Stimulated activated CD8-positive, alpha-beta memory T cell treated with anti-CD3 and anti-CD28 coated beads, Interleukin-7, amount 100 ng/mL, for 1 hour (primary cell): Measurements from ENCODE around the gene MCAM.

Source experiments
- DNase-seq, 2 donors: peaks; one replicate each; pipeline ENCODE4 v3.0.0-alpha.2; 2020; ENCODE audit warnings: low read depth in 2 of 2

Gene MCAM

DNA sequence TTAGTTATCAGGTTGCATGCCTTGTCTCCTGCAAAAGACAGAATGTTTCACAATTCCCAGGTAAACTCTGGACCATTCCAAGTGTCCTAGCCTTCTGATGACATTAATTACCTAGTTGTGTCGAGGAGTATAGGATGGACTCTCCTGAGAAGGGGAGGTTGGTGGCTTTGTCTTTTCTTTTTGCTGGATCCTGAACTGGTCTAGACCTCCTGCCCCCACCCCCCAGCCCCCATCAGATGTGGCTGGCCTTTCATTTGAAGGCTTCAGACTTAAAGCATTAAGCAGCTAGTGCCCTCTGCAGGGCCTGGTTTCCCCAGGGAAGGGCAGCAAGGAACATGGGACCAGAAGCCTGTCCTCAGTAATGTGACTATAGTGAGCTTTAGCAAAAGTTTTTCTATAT lies 9.7 kb downstream of the MCAM start:
- DNase-seq, result no peak

DNA sequence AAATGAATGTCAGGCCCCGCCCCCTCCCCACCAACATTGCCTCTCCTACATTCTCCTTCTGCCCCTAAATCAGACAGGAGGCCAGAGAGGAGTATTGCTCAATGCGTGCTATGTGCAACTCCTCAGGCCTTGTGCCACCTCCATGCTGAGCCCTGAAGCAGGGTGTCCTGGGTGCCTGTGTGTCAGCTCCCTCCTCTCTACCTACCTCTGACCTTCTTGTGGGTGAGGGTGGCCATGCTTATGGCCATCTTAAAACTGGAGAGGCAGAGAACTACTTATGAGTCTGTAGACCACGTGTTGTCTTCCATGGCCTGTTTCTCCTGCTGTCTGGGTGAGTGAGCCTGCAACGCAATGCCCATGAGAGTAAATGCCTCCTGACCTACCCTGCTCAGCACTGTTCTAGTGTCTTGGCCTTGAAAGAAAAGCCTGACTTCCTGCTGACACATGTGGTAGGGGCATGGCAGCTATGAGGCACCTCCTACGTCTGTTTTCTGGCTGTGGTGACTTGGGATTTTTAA lies 10.5 kb downstream of the MCAM start:
- DNase-seq, result no peak

DNA sequence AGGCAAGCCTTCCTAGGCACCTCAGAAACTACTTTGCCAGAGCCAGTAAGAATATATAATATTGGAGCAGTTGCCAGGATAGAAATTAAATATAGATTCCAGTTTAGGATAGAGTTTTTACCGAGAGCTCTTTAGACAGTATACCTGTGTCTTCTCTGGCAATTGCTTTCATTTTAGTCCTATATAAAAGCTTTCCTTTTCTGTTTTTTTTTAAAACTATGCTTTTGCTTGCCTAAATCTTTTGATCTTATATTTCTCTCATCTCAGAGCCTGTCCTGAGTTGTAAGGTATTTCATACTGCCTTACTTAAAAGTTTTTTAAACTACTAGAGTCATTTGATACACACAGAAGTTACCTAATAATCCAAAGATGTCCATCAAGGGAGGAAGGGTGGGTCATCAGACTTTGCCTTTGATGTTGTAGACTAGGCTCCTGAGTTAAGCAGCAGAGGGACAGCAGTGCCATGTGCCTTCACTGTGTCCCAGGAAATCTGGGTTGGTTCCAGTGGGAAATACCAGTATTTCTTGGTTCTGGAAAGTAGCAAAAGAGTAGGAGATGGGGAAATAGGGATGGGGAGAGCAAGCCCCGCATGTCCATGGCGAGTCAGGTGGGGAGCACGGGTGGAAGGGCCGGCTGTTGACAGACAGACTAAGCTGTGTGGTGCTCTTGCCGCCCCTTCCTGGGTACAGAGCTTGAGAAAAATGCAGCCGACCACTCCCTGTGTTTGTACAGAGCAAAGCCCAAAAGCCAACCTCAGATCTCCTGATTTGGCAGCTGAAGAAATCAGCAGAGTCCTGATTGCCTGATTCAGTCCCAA lies 11.2 kb downstream of the MCAM start:
- DNase-seq, result no peak

DNA sequence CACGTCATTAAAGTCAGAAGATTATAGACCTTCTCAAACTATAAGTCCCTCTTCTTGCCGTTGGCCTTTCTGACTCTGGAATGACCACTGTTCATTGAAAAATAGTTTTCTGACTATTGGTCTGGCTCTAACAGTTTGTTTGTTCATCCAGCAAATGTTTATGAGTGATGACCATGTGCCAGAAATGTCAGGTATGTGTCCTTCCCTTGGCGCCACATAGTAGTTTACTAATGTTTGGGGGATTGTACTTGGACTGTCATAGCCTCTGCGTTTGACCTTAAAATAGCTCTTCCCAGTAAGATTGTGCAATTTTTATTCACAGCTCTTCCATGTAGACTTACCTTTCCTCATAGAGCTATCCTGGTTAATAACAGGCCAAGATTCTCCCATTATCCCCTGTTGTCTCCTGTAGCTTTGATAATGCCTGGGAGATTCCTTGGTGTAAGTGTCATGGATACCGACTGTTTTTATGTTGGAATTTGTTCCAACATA lies 13.7 kb downstream of the MCAM start:
- no peak for DNase-seq

DNA sequence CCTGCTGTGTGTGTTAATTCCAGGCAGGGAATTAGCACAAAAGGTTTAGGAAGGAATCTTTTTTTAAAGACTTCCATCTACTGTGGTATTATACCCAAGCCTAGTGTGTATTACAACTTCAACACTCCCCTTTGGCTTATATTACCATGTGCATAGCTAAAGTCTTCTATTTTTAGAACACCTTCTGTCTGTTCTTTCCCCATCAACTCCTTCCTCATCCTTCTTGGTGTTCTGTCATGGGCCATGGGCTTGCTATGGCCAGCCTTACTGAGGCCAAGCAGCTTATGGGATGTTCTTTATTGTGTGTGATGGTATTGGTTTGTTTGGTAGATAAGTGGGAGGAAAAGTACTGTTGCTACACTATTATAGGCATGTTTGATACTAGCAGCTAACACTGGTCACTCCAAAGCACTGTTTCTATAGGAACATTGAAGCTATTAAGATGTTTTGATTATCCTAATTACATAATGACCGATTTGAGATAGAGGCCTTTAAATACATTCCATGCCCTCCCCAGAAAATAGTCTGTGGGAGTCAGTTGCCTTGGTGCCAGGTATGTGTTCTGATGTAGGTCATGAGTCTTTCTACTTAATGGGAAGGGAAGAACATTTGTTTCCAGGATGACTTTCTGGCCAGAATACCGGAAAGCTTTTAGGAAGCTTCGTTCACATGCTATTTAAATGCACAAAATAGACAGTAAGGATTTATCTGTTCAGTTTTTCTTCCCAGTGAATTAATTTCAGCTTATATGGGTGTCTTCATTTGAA lies 16.5 kb downstream of the MCAM start:
- DNase-seq, result no peak

DNA sequence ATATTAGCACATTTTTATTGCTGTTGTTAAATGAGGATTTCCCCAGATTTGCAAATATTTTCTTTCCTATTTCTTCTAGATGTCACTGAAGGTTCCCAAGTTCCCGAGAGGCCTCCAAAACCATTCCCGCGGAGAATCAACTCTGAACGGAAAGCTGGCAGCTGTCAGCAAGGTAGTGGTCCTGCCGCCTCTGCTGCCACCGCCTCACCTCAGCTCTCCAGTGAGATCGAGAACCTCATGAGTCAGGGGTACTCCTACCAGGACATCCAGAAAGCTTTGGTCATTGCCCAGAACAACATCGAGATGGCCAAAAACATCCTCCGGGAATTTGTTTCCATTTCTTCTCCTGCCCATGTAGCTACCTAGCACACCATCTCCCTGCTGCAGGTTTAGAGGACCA lies 17.5 kb downstream of the MCAM start:
- no peak for DNase-seq

DNA sequence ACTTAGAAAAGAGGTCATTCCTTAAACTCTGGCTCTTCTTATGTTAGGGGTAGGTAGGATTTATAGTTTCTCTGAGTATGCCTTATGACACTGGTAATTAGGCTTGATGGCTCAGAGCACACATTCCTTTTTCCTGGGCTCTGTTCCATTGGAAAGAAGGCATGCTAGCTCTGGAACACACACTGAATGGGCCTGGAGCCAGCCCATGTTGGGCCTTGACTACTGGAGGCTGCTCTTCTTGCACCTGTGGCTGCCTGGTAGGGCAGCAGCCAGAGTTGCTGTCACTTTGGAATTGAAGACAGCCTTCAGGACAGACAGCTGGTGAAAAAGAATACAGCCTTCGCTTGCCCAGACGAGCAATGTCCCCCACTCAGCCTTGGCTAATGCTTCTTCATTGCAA lies 18.2 kb downstream of the MCAM start:
- no peak for DNase-seq

DNA sequence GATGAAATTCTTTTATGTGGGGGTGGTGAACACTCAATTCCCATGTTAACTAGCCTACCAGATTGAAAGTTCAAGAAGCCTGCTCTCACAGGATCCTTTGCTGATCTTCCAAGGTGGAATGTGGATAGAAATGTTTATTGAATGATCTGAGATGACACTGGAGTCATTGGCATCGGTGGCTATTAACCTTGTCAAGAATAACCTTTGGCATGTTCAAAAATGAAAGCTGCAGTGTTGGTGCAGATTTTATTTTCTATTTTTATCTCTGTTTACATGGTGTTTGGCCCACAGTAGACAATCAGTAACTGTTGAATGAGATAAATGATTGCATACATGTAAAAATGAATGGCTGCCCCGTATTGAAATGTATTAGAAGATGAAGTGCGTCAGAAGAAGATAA lies 19.0 kb downstream of the MCAM start:
- DNase-seq, result no peak

DNA sequence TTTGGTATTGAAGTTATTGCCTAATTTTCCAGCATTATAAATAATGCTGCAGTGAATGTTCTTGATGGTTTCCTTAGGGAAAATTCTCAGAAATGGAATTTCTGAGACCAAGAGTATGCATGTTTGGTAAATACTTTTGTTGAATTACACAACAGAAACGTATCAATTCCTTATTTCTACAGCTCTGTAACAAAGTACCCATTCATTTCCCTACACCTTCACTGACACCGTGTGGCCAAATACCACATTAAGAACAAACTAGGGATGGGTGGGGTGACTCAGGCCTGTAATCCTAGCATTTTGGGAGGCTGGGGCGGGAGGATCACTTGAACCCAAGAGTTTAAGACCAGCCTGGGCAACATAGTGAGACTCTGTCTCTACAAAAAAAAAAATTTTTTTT lies 21.8 kb downstream of the MCAM start:
- DNase-seq, result no peak

DNA sequence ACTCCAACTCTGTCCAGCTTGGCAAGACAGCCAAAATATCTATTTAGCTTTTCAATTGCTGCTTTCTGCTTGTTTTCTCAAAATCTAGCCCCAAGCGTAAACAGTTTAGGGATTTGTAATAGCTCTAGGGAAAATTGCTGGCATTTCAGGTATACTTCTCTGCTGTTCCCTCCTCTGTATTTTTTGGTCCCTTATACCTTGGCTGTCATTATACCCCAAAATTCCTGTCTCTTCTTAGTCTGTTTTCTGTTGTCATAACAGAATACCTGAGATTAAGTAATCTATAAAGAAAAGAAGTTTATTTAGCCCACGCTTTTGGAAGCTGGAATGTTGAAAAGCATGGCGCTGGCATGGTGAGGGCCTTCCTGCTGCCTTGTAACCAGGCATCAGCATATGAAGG lies 23.5 kb downstream of the MCAM start:
- no peak for DNase-seq

DNA sequence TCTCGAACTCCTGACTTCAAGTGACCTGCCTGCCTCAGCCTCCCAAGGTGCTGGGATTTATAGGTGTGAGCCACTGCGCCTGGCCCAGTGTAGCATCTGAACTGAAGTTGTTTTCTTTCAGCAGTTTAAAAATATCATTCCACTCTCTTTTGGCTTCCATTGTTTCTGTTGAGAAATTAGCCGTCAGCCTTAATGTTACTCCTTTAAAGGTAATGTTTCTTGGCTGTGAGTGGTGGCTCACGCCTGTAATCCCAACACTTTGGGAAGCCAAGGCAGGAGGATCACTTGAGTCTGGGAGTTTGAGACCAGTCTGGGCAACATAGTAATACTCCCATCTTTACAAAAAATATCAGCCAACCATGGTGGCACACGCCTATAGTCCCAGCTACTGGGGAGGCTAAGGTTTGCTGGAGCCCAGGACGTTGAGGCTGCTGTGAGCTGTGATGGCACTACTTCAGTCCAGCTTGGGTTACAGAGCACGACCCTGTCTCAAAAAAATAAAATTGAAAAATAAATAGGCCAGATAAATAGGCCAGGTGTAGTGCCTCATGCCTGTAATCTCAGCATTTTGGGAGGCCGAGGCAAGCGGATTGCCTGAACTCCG lies 25.9 kb downstream of the MCAM start:
- DNase-seq, result no peak

DNA sequence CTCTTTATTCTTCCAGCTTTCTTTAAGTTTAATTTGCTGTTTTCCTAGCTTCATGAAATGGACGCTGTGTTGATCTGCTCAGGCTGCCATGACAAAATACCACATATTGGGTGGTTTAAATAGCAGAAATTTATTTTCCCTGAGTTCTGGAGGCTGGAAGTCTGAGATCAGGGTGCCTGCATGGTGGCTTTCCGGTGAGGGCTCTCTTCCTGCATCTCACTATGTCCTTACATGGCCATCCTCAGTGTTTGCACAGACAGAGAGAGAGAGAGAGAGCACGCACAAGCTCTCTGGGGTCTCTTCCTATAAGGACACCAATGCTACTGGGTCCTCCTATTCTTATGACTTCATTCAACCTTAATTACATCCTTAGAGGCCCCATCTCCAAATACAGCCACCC lies 28.7 kb downstream of the MCAM start:
- no peak for DNase-seq

DNA sequence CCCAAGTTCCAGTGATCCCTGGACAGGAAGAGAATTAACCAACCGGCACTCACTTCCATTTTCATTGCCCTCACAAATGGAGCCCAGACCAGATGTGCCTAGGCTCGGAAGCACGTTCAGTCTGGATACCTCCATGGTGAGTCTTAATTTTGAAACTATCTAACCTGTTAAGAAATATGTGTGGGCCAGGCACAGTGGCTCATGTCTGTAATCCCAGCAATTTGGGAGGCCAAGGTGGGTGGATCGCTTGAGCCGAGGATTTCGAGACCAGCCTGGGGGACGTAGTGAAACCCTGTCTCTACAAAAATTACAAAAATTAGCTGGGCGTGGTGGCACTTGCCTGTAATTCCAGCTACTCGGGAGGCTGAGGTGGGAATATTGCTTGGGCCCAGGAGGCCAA lies 31.5 kb downstream of the MCAM start:
- DNase-seq, result no peak

DNA sequence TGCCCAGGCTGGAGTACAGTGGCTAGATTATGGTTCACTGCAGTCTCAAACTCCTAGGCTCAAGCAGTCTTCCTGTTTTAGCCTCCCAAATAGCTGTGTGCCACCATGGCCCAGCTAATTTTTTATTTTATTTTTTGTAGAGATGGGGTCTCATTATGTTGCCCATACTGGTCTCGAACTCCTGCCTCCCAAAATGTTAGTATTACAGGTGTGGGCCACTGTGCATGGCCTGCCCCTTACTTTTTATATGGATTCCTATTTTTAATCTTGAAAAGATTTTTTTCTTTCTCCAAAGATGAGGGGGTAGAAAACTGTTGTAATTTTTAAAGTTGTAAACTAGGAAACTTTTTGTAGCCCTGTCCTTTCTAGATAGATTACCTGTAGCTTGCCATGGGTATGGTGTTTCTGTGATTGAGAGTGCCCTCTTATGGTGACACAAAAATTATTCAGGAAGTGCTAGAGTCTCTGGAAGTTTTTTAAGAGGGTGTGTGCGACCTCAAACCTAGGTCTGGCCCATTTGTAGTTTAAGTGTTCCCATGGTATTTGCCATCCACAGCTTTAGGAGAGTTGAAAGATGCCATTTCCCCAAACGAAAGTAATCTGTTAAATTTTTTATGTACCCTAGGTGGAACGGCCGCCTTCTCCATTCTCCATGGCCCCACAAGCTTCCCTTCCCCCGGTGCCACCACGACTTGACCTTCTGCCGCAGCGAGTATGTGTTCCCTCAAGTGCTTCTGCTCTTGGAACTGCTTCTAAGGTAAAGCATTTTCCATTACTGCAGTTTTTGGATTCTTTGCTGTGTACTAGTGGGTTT lies 32.4 kb downstream of the MCAM start:
- DNase-seq, result no peak

DNA sequence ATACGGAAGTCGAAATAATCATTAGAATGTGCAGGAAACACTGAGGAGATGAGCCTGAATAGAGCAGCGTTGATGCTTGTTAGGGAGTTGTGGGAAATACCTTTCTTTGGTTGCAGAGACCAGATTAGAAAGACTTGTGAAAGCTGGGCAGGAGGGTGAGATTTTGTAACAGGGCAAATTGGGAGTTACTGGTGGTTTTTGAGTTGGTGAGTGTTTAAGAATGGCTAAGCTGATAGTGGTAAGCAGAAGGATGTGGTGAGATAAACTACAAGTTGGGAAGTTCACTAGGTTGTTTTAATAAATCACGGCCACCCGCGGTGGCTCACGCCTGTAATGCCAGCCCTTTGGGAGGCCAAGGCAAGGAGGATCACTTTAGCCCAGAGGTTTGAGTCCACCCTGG lies 34.4 kb downstream of the MCAM start:
- DNase-seq, result no peak

DNA sequence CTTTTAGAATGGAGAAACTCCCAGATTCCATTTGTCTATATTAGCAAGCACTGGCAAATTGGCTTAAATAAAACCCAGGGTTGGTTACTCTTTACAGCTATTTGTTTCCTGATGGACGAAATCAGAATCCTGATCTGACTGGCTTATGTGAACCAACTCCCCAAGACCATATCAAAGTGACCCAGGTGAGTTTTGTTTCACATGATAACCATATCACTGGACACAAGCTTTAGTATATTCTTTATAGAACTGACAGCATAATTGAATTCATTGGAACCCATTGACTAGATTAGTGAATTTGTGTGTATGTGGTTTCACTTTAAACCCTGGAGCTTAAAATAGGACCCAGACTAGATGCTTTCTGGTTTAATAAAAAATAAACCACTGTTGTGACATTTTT lies 39.3 kb downstream of the MCAM start:
- DNase-seq, result no peak

DNA sequence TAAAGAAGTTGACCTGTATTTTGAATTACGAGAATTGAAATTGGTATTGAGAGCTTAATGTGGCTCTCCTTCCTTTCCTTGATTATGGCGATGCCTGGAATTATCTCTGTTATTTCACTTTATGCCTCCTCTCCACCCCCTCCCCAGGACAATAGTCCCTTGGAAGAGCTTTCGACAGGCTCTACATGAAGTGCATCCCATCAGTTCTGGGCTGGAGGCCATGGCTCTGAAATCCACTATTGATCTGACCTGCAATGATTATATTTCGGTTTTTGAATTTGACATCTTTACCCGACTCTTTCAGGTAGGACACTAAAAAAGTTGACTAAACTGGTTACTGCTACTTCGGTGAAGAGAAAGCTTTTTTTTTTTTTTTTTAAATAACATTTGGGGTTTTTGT lies 43.2 kb downstream of the MCAM start:
- no peak for DNase-seq

DNA sequence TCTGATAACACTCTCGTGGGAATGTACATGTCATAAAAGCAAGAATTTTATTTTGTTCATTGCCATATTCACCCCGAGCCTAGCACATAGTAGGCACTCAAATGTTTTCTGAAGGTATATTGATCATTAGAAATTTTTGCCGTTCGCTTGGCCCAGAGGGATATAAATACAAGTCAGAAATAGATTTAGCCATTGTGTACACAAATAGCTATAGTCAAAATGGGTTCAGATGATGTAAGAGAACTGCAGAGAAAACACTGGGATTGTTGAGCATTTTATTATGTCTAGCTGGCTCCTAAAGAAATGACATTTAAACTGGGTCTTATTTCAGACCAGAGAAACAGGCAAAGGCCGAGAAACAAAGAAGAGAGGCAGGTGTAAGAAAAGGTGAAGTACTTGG lies 49.3 kb downstream of the MCAM start:
- DNase-seq, result no peak

DNA sequence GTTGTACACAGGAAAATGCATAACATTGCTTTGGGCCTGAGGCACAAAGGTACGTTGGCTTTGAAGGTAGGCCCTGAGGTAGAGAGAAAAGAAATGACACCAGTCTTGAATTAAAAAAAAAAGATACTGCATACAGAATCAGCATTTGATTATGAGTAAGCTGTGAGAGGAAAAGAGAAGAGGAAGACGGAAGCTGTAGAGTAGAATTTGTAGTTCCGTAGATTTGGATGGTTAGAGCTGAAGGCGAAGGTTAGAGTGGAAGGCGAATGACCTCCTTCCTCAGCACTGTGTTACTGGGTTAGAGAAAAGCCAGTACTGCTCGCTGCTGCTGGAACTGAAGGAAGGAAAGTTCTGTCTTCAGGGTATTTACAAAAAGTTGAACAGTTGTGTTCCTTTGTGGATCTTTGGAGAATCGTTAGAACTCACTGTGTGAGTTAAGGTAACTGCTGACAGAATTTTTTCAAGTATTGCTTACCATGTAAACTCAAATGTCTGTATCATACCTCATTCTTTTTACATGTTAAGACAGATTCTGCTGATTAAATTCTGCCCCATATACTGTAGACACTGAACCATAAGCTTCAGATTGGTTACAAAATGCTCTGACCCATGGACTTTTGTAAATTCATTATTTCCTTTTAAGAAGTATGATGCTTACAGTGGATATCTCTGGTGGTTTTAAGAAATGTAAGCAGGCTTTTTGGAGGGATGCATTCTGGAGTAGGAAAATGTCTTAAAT lies 50.2 kb downstream of the MCAM start:
- DNase-seq, result no peak

DNA sequence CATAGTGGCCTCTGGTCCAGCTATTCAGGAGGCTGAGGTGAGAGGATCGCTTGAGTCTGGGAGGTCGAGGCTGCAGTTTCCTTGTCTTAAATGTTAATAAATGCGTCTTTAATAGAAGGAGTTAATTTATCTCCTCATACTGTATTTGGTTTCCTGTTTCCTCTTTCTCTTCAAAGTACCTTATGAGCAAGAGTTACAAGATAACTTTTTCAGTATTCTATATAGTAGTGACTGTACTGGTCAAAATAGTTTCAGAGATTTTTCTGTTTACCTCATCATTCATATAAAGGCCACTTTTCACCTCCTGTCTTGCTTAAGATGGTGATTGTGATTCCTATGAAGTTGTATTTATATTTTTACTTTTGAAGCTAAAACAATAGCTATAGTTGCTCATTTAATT lies 50.9 kb downstream of the MCAM start:
- DNase-seq, result no peak

DNA sequence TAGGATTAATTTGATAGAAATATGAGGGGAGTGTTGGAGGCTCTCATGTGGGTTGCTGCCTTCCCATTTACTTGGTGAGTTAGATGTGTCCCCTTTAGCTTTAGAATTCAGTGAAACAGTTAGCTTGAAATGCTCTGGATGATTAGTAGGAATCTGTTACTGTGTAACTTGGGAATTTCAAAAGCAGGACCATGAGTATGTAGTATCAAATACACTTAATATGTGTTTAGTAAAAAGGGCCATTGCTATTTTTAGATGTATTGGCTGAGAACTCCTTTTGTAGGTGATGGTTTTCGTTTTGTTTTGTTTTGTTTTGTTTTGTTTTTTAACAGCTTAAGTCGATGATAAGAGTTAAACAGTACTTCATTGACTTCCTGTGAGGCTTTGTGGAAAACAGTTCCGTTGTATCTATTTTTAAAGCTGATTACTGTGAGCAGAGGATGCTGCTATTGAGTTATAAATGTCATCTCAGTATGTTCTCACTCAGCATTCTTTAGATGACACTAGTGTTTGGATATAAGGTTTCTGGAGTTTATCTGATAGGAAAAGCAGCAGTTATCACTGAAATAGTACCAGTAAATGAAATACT lies 53.5 kb downstream of the MCAM start:
- DNase-seq, result no peak
